Hepatocyte (in vitro differentiated cells): ENCODE measurements around the gene DNAH11.

Experiments used
- CTCF ChIP-seq: fragments of 200-600 bp; sonication (generic); IDR thresholded peaks from 2 replicates; pipeline ENCODE4 v1.5.1; 2016; ENCODE audit warnings: antibody characterized with exemption, mild to moderate bottlenecking; ENCODE audit not compliant: poor library complexity
- EZH2 ChIP-seq: fragments of 200-600 bp; sonication (generic); IDR thresholded peaks from 2 replicates; pipeline ENCODE4 v1.6.1; 2016; ENCODE audit warnings: antibody characterized with exemption, mild to moderate bottlenecking, borderline replicate concordance
- EZH2phosphoT487 ChIP-seq: fragments of 200-600 bp; sonication (generic); IDR thresholded peaks from one replicate; pipeline ENCODE4 v1.6.1; 2018; ENCODE audit warnings: antibody characterized with exemption, mild to moderate bottlenecking, low read depth, moderate library complexity; ENCODE audit not compliant: unreplicated experiment, severe bottlenecking

- TF ChIP-seq CTCF (no peak), EZH2phosphoT487 (no peak), EZH2 (no peak)
These were observed 229.2 kb downstream of the DNAH11 start for GRCh38 chr7:21771906-21772610.
